IMR-90 (cell line): Measurements from ENCODE around the gene SUN1. TPM values are rescaled to one million over a fixed set of nuclear protein-coding genes. Genes with fewer than 3 reads are reported as not detected.

ENCODE experiments used
- ATAC-seq: fragments of 200-7000 bp; cut with Tn5 transposase; 2 replicates; pipeline ENCODE4 v1.9.1; 2020; ENCODE audit warnings: low read depth, mild to moderate bottlenecking, moderate library complexity
- BruUV-seq: library from RNA; stranded (reverse); fragments of 400-500 nt; replicated peaks from 2 replicates; lab custom pipeline; 2021; lab: Mats Ljungman, UMichigan
- CTCF ChIA-PET: fragments of 300-600 bp; formaldehyde crosslinking; extraction: SDS; loops from one replicate; lab custom pipeline; 2021; ENCODE audit warnings: antibody characterized with exemption; lab: Yijun Ruan, JAX
- POLR2A ChIA-PET: fragments of 300-600 bp; sonication (Branson Sonifier 250); formaldehyde crosslinking; loops from one replicate; lab custom pipeline; 2022; ENCODE audit warnings: antibody characterized with exemption; ENCODE audit not compliant: unreplicated experiment; lab: Charles Lee
- DNase-seq: peaks from one replicate; pipeline ENCODE4 v3.0.0; 2013
- H2AFZ ChIP-seq: replicated peaks from 2 replicates; pipeline ENCODE3; 2013; ENCODE audit warnings: low read length, mild to moderate bottlenecking; ENCODE audit not compliant: poor library complexity
- H2AK5ac ChIP-seq: 2 replicates; pipeline ENCODE4 v1.6.1; 2013; ENCODE audit warnings: low read depth, low read length, inconsistent platforms
- H2AK9ac ChIP-seq: replicated peaks from 2 replicates; pipeline ENCODE3; 2013; ENCODE audit warnings: mild to moderate bottlenecking, low read depth, low read length, moderate library complexity; ENCODE audit not compliant: poor library complexity
- H2BK120ac ChIP-seq: 2 replicates; pipeline ENCODE4 v1.6.1; 2013; ENCODE audit warnings: low read depth, low read length, inconsistent platforms
- H2BK15ac ChIP-seq: 3 replicates; pipeline ENCODE4 v1.6.1; 2013; ENCODE audit warnings: low read depth, low read length, inconsistent platforms
- H2BK20ac ChIP-seq: 2 replicates; pipeline ENCODE4 v1.6.1; 2013; ENCODE audit warnings: low read depth, mild to moderate bottlenecking, inconsistent platforms, low read length, moderate library complexity
- H2BK5ac ChIP-seq: 2 replicates; pipeline ENCODE4 v1.6.1; 2013; ENCODE audit warnings: mild to moderate bottlenecking, low read depth, low read length, inconsistent platforms; ENCODE audit not compliant: poor library complexity, severe bottlenecking
- H3K14ac ChIP-seq: replicated peaks from 2 replicates; pipeline ENCODE4 v1.6.1; 2013; ENCODE audit warnings: low read depth, low read length, inconsistent platforms
- H3K18ac ChIP-seq: 2 replicates; pipeline ENCODE4 v1.6.1; 2013; ENCODE audit warnings: low read depth, low read length, control low read depth
- H3K23ac ChIP-seq: 2 replicates; pipeline ENCODE4 v1.6.1; 2013; ENCODE audit warnings: low read depth, low read length, inconsistent platforms
- H3K27ac ChIP-seq: 2 replicates; pipeline ENCODE4 v1.5.1; 2013; ENCODE audit warnings: mild to moderate bottlenecking, control low read depth, low read length; ENCODE audit not compliant: insufficient read depth
- H3K27me3 ChIP-seq: 2 replicates; pipeline ENCODE4 v1.6.1; 2013; ENCODE audit warnings: low read length; ENCODE audit not compliant: control insufficient read depth, insufficient read depth
- H3K36me3 ChIP-seq: 2 replicates; pipeline ENCODE4 v1.6.1; 2013; ENCODE audit warnings: low read length, mixed read lengths; ENCODE audit not compliant: control insufficient read depth, insufficient read depth
- H3K4ac ChIP-seq: 2 replicates; pipeline ENCODE4 v1.6.1; 2013; ENCODE audit warnings: low read depth, low read length, inconsistent platforms
- H3K4me1 ChIP-seq: 2 replicates; pipeline ENCODE4 v1.6.1; 2013; ENCODE audit warnings: low read length, mixed read lengths; ENCODE audit not compliant: control insufficient read depth, insufficient read depth
- H3K4me2 ChIP-seq: 2 replicates; pipeline ENCODE4 v1.6.1; 2013; ENCODE audit warnings: low read depth, mild to moderate bottlenecking, control low read depth, low read length, moderate library complexity
- H3K4me3 ChIP-seq: 2 replicates; pipeline ENCODE4 v1.5.1; 2013; ENCODE audit warnings: low read depth, mild to moderate bottlenecking, control low read depth, low read length, moderate library complexity; ENCODE audit not compliant: insufficient read depth
- H3K56ac ChIP-seq: 2 replicates; pipeline ENCODE4 v1.6.1; 2013; ENCODE audit warnings: low read length, inconsistent platforms; ENCODE audit not compliant: insufficient read depth; ENCODE audit errors: extremely low read depth
- H3K79me1 ChIP-seq, 2 experiments: 2 replicates each; pipeline ENCODE4 v1.6.1; 2013; ENCODE audit warnings: low read length in 2 of 2, inconsistent platforms in 1 of 2, low read depth in 1 of 2
- H3K9ac ChIP-seq: 2 replicates; pipeline ENCODE4 v1.6.1; 2013; ENCODE audit warnings: low read depth, low read length, control low read depth
- H3K9me1 ChIP-seq: 2 replicates; pipeline ENCODE4 v1.6.1; 2013; ENCODE audit warnings: low read length, inconsistent platforms; ENCODE audit not compliant: insufficient read depth
- H3K9me3 ChIP-seq: 2 replicates; pipeline ENCODE4 v1.6.1; 2013; ENCODE audit warnings: low read length; ENCODE audit not compliant: control insufficient read depth, insufficient read depth
- H4K20me1 ChIP-seq: 2 replicates; pipeline ENCODE4 v1.6.1; 2013; ENCODE audit warnings: low read length, inconsistent platforms; ENCODE audit not compliant: insufficient read depth
- H4K5ac ChIP-seq: 2 replicates; pipeline ENCODE4 v1.6.1; 2013; ENCODE audit warnings: mild to moderate bottlenecking, low read depth, low read length, control low read depth
- H4K8ac ChIP-seq, 2 experiments: 2 replicates each; pipeline ENCODE4 v1.6.1; 2013; ENCODE audit warnings: low read depth in 2 of 2, low read length in 2 of 2, control low read depth in 1 of 2, inconsistent platforms in 1 of 2
- H4K91ac ChIP-seq: 2 replicates; pipeline ENCODE4 v1.6.1; 2013; ENCODE audit warnings: low read depth, low read length, inconsistent platforms; ENCODE audit not compliant: insufficient read depth
- BHLHE40 ChIP-seq: fragments of 150-350 bp; IDR thresholded peaks from 2 replicates; pipeline ENCODE4 v1.6.1; 2016; ENCODE audit warnings: mild to moderate bottlenecking, low read depth, low read length
- CEBPB ChIP-seq: IDR thresholded peaks from 2 replicates; pipeline ENCODE4 v1.6.1; 2012; ENCODE audit warnings: low read depth, low read length, improper control_type of control experiment
- CHD1 ChIP-seq: IDR thresholded peaks from 2 replicates; pipeline ENCODE4 v1.6.1; 2012; ENCODE audit warnings: low read depth, low read length, improper control_type of control experiment
- CTCF ChIP-seq: conservative IDR thresholded peaks from 2 replicates; pipeline ENCODE4 v1.5.1; 2012; ENCODE audit warnings: mild to moderate bottlenecking, low read depth, low read length, improper control_type of control experiment
- FOS ChIP-seq: fragments of 150-350 bp; IDR thresholded peaks from 2 replicates; pipeline ENCODE4 v1.6.1; 2016; ENCODE audit warnings: low read depth, low read length
- MAFK ChIP-seq: IDR thresholded peaks from 2 replicates; pipeline ENCODE4 v1.6.1; 2012; ENCODE audit warnings: low read depth, low read length, improper control_type of control experiment
- MAZ ChIP-seq: IDR thresholded peaks from 2 replicates; pipeline ENCODE4 v1.6.1; 2012; ENCODE audit warnings: low read depth, mild to moderate bottlenecking, low read length, improper control_type of control experiment, moderate library complexity, borderline replicate concordance
- MXI1 ChIP-seq: IDR thresholded peaks from 2 replicates; pipeline ENCODE4 v1.6.1; 2012; ENCODE audit warnings: low read depth, mild to moderate bottlenecking, low read length, moderate library complexity, borderline replicate concordance
- NFE2L2 ChIP-seq: fragments of 150-350 bp; IDR thresholded peaks from 2 replicates; pipeline ENCODE4 v1.6.1; 2016; ENCODE audit warnings: low read depth, mild to moderate bottlenecking, low read length
- POLR2A ChIP-seq: IDR thresholded peaks from 2 replicates; pipeline ENCODE4 v1.6.1; 2012; ENCODE audit warnings: mild to moderate bottlenecking, low read depth, low read length
- RCOR1 ChIP-seq: IDR thresholded peaks from 2 replicates; pipeline ENCODE4 v1.6.1; 2012; ENCODE audit warnings: mild to moderate bottlenecking, low read length, improper control_type of control experiment; ENCODE audit not compliant: insufficient replicate concordance
- RFX5 ChIP-seq: IDR thresholded peaks from 2 replicates; pipeline ENCODE4 v1.8.0; 2012; ENCODE audit warnings: low read depth, mild to moderate bottlenecking, low read length, moderate library complexity
- SMC3 ChIP-seq: fragments of 150-350 bp; IDR thresholded peaks from 2 replicates; pipeline ENCODE4 v1.6.1; 2016; ENCODE audit warnings: low read depth, mild to moderate bottlenecking, antibody characterized with exemption, low read length, moderate library complexity
- WGBS, 2 experiments: methylation state at CpG; one replicate each; pipeline versions ENCODE4 v1.1.5 to v1.1.7; 2013; ENCODE audit warnings: missing lambda C conversion rate in 2 of 2; ENCODE audit not compliant: insufficient read length in 1 of 2; ENCODE audit errors: extremely low coverage in 2 of 2; 5-methylcytosine and 5-hydroxymethylcytosine counted together
- dilution Hi-C: fragments of 300-500 bp; cut with HindIII; formaldehyde crosslinking; loops from one replicate; pipeline ENCODE4 v1.14.3; 2018; ENCODE audit warnings: low sequenced_read_pairs; ENCODE audit not compliant: unreplicated experiment
- in situ Hi-C: fragments of 300-500 bp; cut with MboI; formaldehyde crosslinking; loops from 3 replicates; pipeline ENCODE4 v1.14.3; 2019; ENCODE audit warnings: low sequenced_read_pairs, inconsistent platforms, mixed read lengths
- intact Hi-C: fragments of 100-400 bp; cut with micrococcal nuclease; formaldehyde crosslinking; loops from 2 replicates; pipeline ENCODE4 v1.10.0; 2022
- polyA plus RNA-seq, 3 experiments: library from polyadenylated mRNA; depleted of rRNA; stranded (reverse); fragments of >200 nt; gene quantifications; 2 replicates each; pipeline ENCODE4 v1.2.3, GENCODE V29; 2012; ENCODE audit warnings: low replicate concordance in 1 of 3
- total RNA-seq: library from RNA; depleted of rRNA; stranded (reverse); fragments of >200 nt; gene quantifications from 2 replicates; pipeline ENCODE4 v1.2.3, GENCODE V29; 2012
- TF ChIP-seq, protein P1 (sequence below): fragments of 150-350 bp; IDR thresholded peaks from 2 replicates; pipeline ENCODE4 v1.6.1; 2016; ENCODE audit warnings: low read depth, mild to moderate bottlenecking, low read length, moderate library complexity, borderline replicate concordance

Gene SUN1
- total and polyA plus RNA-seq, 2 of the 4 experiments (the other 2 are of a cell fraction), result 113 to 239 TPM

DNA sequence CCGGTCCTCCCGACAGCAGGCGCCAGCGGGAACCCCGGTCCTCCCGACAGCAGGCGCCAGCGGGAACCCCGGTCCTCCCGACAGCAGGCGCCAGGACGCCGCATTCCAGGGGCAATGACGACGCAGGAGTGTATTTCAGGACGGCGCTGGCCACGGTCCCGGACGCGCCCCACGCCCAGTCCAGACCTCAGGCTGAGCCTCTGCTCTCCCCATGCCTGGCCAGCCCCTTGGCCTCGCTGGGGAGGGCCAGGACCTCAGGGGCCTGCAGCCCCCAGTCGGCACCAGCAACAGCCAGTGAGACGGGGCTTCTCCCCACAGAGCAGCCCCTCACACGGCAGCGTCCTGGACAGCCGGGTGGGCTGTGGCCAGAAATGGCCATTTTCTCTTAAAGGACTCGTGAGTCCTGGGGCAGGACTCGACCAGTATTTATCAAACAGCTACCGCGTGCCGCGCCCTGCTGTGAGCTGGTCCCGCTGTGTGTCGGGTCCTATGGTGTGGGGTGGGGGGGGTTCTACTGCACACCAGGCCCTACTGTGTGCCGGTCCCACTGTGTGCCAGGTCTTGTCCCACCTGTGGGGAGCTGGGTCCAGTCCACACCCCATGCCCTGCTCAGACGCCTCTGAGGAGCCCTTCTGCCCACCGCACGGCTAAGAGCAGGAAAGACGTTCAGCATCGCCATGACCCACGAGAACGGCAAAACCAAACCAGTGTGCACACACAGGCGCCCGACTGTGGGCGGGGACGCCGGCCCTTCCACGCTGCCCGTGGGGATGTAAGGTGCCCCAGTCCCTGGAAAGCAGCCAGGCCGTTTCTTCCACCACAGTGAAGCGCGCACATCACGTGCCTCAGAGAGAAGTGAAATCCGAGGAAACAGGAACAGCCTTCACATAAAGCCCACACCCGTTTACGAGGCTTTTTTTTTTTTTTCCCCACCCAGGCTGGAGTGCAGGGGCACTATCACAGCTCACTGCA is 77.4 kb downstream of the SUN1 start:
- Histone ChIP-seq H3K4me1 (peaks cover 1% of the 10 kb centered on the region; the same call in 1 of the 2 replicates), H2BK15ac (no peak overlapping the region), H3K56ac (no peak overlapping the region), H4K20me1 (no peaks in the 10 kb centered on the region; the same call in 1 of the 2 replicates), H2BK20ac (no peak overlapping the region), H4K8ac (peak overlapping the region in 1 of 2 experiments; percentile 78; a peak in 2 of 4 replicates), H4K91ac (0 out of 2 replicates have a peak overlapping the region, but pooled peaks have one; percentile 32), H2BK5ac (no peak overlapping the region), H3K4ac (no peak overlapping the region), H3K4me3 (no peak overlapping the region), H2AK5ac (peak overlapping the region; percentile 35), H3K9ac (no peak overlapping the region), H2BK120ac (no peak overlapping the region), H3K18ac (no peak overlapping the region), H4K5ac (no peak overlapping the region), H3K79me1 (no peaks in the 10 kb centered on the region), H2AFZ (peak overlapping the region; percentile 87), H3K4me2 (peak overlapping the region; percentile 5; the same call in 1 of the 2 replicates), H3K9me1 (no peaks in the 10 kb centered on the region), H3K27ac (no peak overlapping the region; the same call in 1 of the 2 replicates), H3K27me3 (no peaks in the 10 kb centered on the region; the same call in 1 of the 2 replicates), H3K23ac (no peak overlapping the region), H3K36me3 (no peaks in the 10 kb centered on the region), H2AK9ac (peak overlapping the region; percentile 89), H3K14ac (no peak overlapping the region), H3K9me3 (no peaks in the 10 kb centered on the region)
- dilution Hi-C loops, result no loop called here
- no TSS peak for BruUV-seq
- CTCF ChIA-PET, result no interaction called here
- WGBS, 2 experiments, result 60% methylated on average over 19 of the region's 58 CpGs; no CpG with 5 or more reads in 1 of the 2 experiments
- DNase-seq, result peak; percentile 15
- POLR2A ChIA-PET, result no interaction called here
- intact Hi-C loops, result loop anchor here (1.0 to 10.0 kb wide), 3 partner anchors 45 to 155 kb away; partner anchors contain the start of genes ADAP1 and GPR146
- in situ Hi-C loops, result no loop called here
- peak; percentile 63 for ATAC-seq
- no peak for TF ChIP-seq CEBPB
- TF ChIP-seq CTCF, result no peak
- TF ChIP-seq FOS, result no peak
- no peak for TF ChIP-seq RFX5
- TF ChIP-seq CHD1, result no peak
- no peak for TF ChIP-seq MXI1
- TF ChIP-seq MAZ, result no peak
- no peak for TF ChIP-seq POLR2A
- no peak for TF ChIP-seq RCOR1
- TF ChIP-seq BHLHE40, result no peak
- TF ChIP-seq MAFK, result no peak
- TF ChIP-seq, protein P1, sequence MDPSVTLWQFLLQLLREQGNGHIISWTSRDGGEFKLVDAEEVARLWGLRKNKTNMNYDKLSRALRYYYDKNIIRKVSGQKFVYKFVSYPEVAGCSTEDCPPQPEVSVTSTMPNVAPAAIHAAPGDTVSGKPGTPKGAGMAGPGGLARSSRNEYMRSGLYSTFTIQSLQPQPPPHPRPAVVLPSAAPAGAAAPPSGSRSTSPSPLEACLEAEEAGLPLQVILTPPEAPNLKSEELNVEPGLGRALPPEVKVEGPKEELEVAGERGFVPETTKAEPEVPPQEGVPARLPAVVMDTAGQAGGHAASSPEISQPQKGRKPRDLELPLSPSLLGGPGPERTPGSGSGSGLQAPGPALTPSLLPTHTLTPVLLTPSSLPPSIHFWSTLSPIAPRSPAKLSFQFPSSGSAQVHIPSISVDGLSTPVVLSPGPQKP, result no peak
- TF ChIP-seq NFE2L2, result no peak
- TF ChIP-seq SMC3, result no peak
